Endothelial cell of umbilical vein (primary cell): Measurements from ENCODE around the gene PDE3A. TPM values are rescaled to one million over a fixed set of nuclear protein-coding genes. Genes with fewer than 3 reads are reported as not detected.

ENCODE experiments used
- BruUV-seq: library from RNA; stranded (reverse); fragments of 400-500 nt; replicated peaks from 2 replicates; lab custom pipeline; 2021; lab: Mats Ljungman, UMichigan
- CTCF ChIA-PET: fragments of 300-600, 350-600 bp; sonication (Branson Sonifier 250); formaldehyde crosslinking; loops from one replicate; lab custom pipeline; 2021; ENCODE audit warnings: antibody characterized with exemption, inconsistent platforms; lab: Charles Lee
- POLR2A ChIA-PET: fragments of 300-600, 350-600 bp; sonication (Branson Sonifier 250); formaldehyde crosslinking; loops from one replicate; lab custom pipeline; 2021; ENCODE audit warnings: antibody characterized with exemption, inconsistent platforms; lab: Charles Lee
- DNase-seq: peaks from one replicate; pipeline ENCODE4 v3.0.0-alpha.2; 2011; ENCODE audit warnings: low read depth, low spot score
- FAIRE-seq: peaks from 2 replicates; lab custom pipeline; 2011; peaks lifted over from hg19 to GRCh38; lab: Jason Lieb, UNC
- H2AFZ ChIP-seq: 2 replicates; pipeline ENCODE4 v1.6.0; 2012; ENCODE audit warnings: low read depth, low read length, control low read depth, inconsistent platforms
- H3K27ac ChIP-seq: 2 replicates; pipeline ENCODE4 v1.5.1; 2011; ENCODE audit warnings: low read depth, mild to moderate bottlenecking, control low read depth, low read length, moderate library complexity; ENCODE audit not compliant: insufficient read depth
- H3K27me3 ChIP-seq, 2 experiments: 2 replicates each; pipeline versions ENCODE4 v1.6.0 to v1.6.1; 2011; ENCODE audit warnings: low read length in 2 of 2, mixed read lengths in 1 of 2; ENCODE audit not compliant: control insufficient read depth in 2 of 2, insufficient read depth in 2 of 2
- H3K36me3 ChIP-seq, 2 experiments: 2 replicates in 1 of 2; 3 replicates in 1 of 2; pipeline ENCODE4 v1.5.1; 2011; ENCODE audit warnings: low read length in 2 of 2, mild to moderate bottlenecking in 1 of 2, moderate library complexity in 1 of 2; ENCODE audit not compliant: control insufficient read depth in 2 of 2, insufficient read depth in 2 of 2; ENCODE audit errors: extremely low read depth in 1 of 2
- H3K4me1 ChIP-seq: 3 replicates; pipeline ENCODE4 v1.5.1; 2011; ENCODE audit warnings: mild to moderate bottlenecking, low read length; ENCODE audit not compliant: control insufficient read depth, insufficient read depth; ENCODE audit errors: extremely low read depth
- H3K4me2 ChIP-seq: 2 replicates; pipeline ENCODE4 v1.6.1; 2011; ENCODE audit warnings: low read length, control low read depth, mixed read lengths; ENCODE audit not compliant: insufficient read depth
- H3K4me3 ChIP-seq, 3 experiments: fragments of 200-600 bp in 1 of 3; sonication (generic), shearing (Covaris generic) in 1 of 3; replicated peaks in 1 of 3; 2 replicates each; pipeline ENCODE4 v1.5.1; 2011 to 2016; ENCODE audit warnings: control low read depth in 3 of 3, low read length in 3 of 3, mild to moderate bottlenecking in 2 of 3, inconsistent platforms in 1 of 3, low read depth in 1 of 3, moderate library complexity in 1 of 3; ENCODE audit not compliant: insufficient read depth in 1 of 3
- H3K79me2 ChIP-seq: 2 replicates; pipeline ENCODE4 v1.6.0; 2012; ENCODE audit warnings: low read length, inconsistent platforms; ENCODE audit not compliant: control insufficient read depth, insufficient read depth
- H3K9ac ChIP-seq: replicated peaks from 2 replicates; pipeline ENCODE3; 2011; ENCODE audit warnings: low read length, control low read depth; ENCODE audit not compliant: insufficient read depth; ENCODE audit errors: extremely low read depth
- H3K9me1 ChIP-seq: replicated peaks from 3 replicates; pipeline ENCODE4 v1.6.0; 2011; ENCODE audit warnings: mild to moderate bottlenecking, low read length; ENCODE audit not compliant: control insufficient read depth, insufficient read depth; ENCODE audit errors: extremely low read depth
- H3K9me3 ChIP-seq: replicated peaks from 2 replicates; pipeline ENCODE4 v1.5.1; 2012; ENCODE audit warnings: low read length, inconsistent platforms; ENCODE audit not compliant: control insufficient read depth, insufficient read depth
- H4K20me1 ChIP-seq: replicated peaks from 2 replicates; pipeline ENCODE3; 2011; ENCODE audit warnings: mild to moderate bottlenecking, low read length; ENCODE audit not compliant: control insufficient read depth, insufficient read depth; ENCODE audit errors: extremely low read depth
- FOS ChIP-seq: IDR thresholded peaks from 2 replicates; pipeline ENCODE4 v1.6.1; 2011; ENCODE audit warnings: mild to moderate bottlenecking, low read length, moderate library complexity, borderline replicate concordance; ENCODE audit not compliant: insufficient read depth
- GATA2 ChIP-seq: IDR thresholded peaks from 2 replicates; pipeline ENCODE4 v1.7.0; 2011; ENCODE audit warnings: low read depth, mild to moderate bottlenecking, moderate library complexity, mixed read lengths, low read length; ENCODE audit not compliant: insufficient read length, insufficient read depth
- JUN ChIP-seq: IDR thresholded peaks from 2 replicates; pipeline ENCODE4 v1.6.1; 2011; ENCODE audit warnings: borderline replicate concordance, low read depth; ENCODE audit not compliant: insufficient read length, insufficient read depth
- MYC ChIP-seq: IDR thresholded peaks from one replicate; pipeline ENCODE4 v1.6.1; 2011; ENCODE audit warnings: mild to moderate bottlenecking, low read depth, low read length
- POLR2A ChIP-seq: IDR thresholded peaks from 2 replicates; pipeline ENCODE4 v1.6.1; 2012; ENCODE audit warnings: low read depth, mild to moderate bottlenecking, control low read depth, low read length
- POLR2AphosphoS5 ChIP-seq: IDR thresholded peaks from 2 replicates; pipeline ENCODE4 v1.6.1; 2012; ENCODE audit warnings: low read depth, mild to moderate bottlenecking, control low read depth, low read length, moderate library complexity; ENCODE audit not compliant: insufficient read depth
- dilution Hi-C: fragments of 300-500 bp; cut with MboI; formaldehyde crosslinking; loops from one replicate; pipeline ENCODE4 v1.15.0; 2019; ENCODE audit warnings: low sequenced_read_pairs; ENCODE audit not compliant: extremely low pct_ligation_motif_present
- intact Hi-C: fragments of 100-400 bp; cut with micrococcal nuclease; formaldehyde crosslinking; loops from one replicate; pipeline ENCODE4 v1.10.0; 2022
- polyA plus RNA-seq, 4 experiments: library from polyadenylated mRNA; depleted of rRNA in 3 of 4; stranded (reverse) in 3 of 4; unstranded in 1 of 4; fragments of >200 nt; gene quantifications; 2 replicates each; pipeline versions ENCODE4 v1.2.1 to v1.2.3, GENCODE V29; 2011 to 2012; ENCODE audit warnings: missing spikeins in 1 of 4
- total RNA-seq: library from RNA; stranded (reverse); gene quantifications from 2 replicates; pipeline ENCODE4 v1.2.3, GENCODE V29; 2021
- TF ChIP-seq, protein P1 (sequence below): IDR thresholded peaks from 2 replicates; pipeline ENCODE4 v1.6.1; 2011; ENCODE audit not compliant: insufficient read depth, insufficient read length
- TF ChIP-seq, protein P2 (sequence below), 2 donors: IDR thresholded peaks; 1 replicate in 1 of 2; 2 replicates in 1 of 2; pipeline ENCODE4 v1.5.1; 2011; ENCODE audit warnings: low read length in 2 of 2, mild to moderate bottlenecking in 2 of 2, moderate library complexity in 2 of 2, control low read depth in 1 of 2, inconsistent platforms in 1 of 2, low read depth in 1 of 2; ENCODE audit not compliant: insufficient read depth in 1 of 2; ENCODE audit errors: extremely low read depth in 1 of 2

Gene PDE3A
- total and polyA plus RNA-seq, 2 donors (not counting 3 experiments of a cell fraction or from before 2014, with no cell fraction given): 14.0 to 27.4 TPM

DNA sequence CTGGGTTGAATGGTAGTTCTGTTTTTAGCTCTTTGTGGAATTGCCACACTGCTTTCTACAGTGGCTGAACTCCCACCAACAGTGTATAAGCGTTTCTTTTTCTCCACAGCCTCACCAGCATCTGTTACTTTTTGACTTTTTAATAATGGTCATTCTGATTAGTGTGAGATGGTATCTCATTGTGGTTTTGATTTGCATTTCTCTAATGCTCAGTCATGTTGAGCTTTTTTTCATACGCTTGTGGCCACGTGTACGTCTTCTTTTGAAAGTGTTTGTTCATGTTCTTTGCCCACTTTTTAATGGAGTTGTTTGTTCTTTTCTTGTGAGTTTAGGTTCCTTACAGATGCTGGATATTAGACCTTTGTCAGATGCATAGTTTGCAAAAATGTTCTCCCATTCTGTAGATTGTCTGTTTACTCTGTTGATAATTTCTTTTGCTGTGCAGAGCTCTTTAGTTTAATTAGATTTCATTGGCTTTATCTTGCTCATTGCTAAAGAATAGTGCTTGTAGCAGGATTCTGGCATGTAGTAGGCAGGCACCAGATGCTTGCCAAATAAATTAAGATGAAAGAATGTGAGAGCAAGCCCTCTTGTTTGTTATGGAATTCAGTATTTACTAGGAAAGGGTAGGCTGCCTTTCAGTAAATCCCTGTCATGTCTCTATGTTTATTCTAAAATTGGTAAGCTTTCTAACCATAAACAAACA is 86.8 kb downstream of the PDE3A start:
- ChIA-PET POLR2A (no interaction called here), CTCF (no interaction called here)
- Histone ChIP-seq H3K9me1 (no peaks in the 10 kb centered on the region), H4K20me1 (no peaks in the 10 kb centered on the region), H3K27ac (no peak overlapping the region), H3K79me2 (peaks cover 11% of the 10 kb centered on the region), H3K9ac (no peak overlapping the region), H3K36me3 (no peaks in the 10 kb centered on the region), H3K27me3 (no peaks in the 10 kb centered on the region), H3K9me3 (no peaks in the 10 kb centered on the region), H3K4me2 (no peak overlapping the region), H2AFZ (no peak overlapping the region), H3K4me1 (no peaks in the 10 kb centered on the region), H3K4me3 (no peak overlapping the region)
- FAIRE-seq (no peak), DNase-seq (no peak)
- no TSS peak for BruUV-seq
- intact Hi-C loops (no loop called here), dilution Hi-C loops (no loop called here)
- TF ChIP-seq JUN (no peak), GATA2 (no peak), MYC (no peak), POLR2A (no peak), POLR2AphosphoS5 (no peak), FOS (no peak)
- TF ChIP-seq, protein P1, sequence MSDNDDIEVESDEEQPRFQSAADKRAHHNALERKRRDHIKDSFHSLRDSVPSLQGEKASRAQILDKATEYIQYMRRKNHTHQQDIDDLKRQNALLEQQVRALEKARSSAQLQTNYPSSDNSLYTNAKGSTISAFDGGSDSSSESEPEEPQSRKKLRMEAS: no peak
- TF ChIP-seq, protein P2, sequence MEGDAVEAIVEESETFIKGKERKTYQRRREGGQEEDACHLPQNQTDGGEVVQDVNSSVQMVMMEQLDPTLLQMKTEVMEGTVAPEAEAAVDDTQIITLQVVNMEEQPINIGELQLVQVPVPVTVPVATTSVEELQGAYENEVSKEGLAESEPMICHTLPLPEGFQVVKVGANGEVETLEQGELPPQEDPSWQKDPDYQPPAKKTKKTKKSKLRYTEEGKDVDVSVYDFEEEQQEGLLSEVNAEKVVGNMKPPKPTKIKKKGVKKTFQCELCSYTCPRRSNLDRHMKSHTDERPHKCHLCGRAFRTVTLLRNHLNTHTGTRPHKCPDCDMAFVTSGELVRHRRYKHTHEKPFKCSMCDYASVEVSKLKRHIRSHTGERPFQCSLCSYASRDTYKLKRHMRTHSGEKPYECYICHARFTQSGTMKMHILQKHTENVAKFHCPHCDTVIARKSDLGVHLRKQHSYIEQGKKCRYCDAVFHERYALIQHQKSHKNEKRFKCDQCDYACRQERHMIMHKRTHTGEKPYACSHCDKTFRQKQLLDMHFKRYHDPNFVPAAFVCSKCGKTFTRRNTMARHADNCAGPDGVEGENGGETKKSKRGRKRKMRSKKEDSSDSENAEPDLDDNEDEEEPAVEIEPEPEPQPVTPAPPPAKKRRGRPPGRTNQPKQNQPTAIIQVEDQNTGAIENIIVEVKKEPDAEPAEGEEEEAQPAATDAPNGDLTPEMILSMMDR (IDR thresholded peaks at IDR 0.05; ENCODE audit: extremely low read depth in 1 of 2, insufficient read depth in 1 of 2, low read depth in 1 of 2, low read length in 2 of 2): no peak
